Stomach (tissue), 9 donors: ENCODE results near the gene KEL. TPM values are rescaled to one million over a fixed set of nuclear protein-coding genes. Genes with fewer than 3 reads are reported as not detected.
A peak's percentile ranks its signal among the peaks of the same experiment; 100 is the strongest.

Source experiments
- DNase-seq, 2 donors: peaks; one replicate each; pipeline versions ENCODE4 v3.0.0 to v3.0.0-alpha.2; 2013 to 2019
- H3K27ac ChIP-seq, 5 donors: fragments of 200-600 bp in 4 of 5; sonication (generic) in 4 of 5; one replicate each; pipeline ENCODE4 v1.5.1; 2013 to 2019; ENCODE audit warnings: mild to moderate bottlenecking in 1 of 5, moderate library complexity in 1 of 5
- H3K27me3 ChIP-seq, 3 donors: fragments of 200-600 bp; sonication (generic); one replicate each; pipeline ENCODE4 v1.5.1; 2017 to 2019; ENCODE audit warnings: mixed run types in 1 of 3
- H3K36me3 ChIP-seq, 4 donors: fragments of 200-600 bp; sonication (generic); 1 replicate in 3 of 4; 2 replicates in 1 of 4; pipeline ENCODE4 v1.5.1; 2016 to 2019
- H3K4me1 ChIP-seq, 4 donors: fragments of 200-600 bp; sonication (generic); one replicate each; pipeline ENCODE4 v1.5.1; 2016 to 2019
- H3K4me3 ChIP-seq, 4 donors: fragments of 200-600 bp; sonication (generic) in 3 of 4; one replicate each; pipeline ENCODE4 v1.5.1; 2016 to 2019; ENCODE audit warnings: mild to moderate bottlenecking in 1 of 4
- H3K9me3 ChIP-seq, 4 donors: fragments of 200-600 bp; sonication (generic); one replicate each; pipeline ENCODE4 v1.5.1; 2016 to 2019
- CTCF ChIP-seq, 7 experiments: fragments of 450-650 bp in 4 of 7; fragments of 200-600 bp in 3 of 7; sonication (generic) in 3 of 7; IDR thresholded peaks; one replicate each; pipeline ENCODE4 v1.5.1; 2016 to 2019; ENCODE audit warnings: antibody characterized with exemption in 7 of 7, control low read depth in 2 of 7, mild to moderate bottlenecking in 1 of 7
- EP300 ChIP-seq: sonication (generic); formaldehyde crosslinking; IDR thresholded peaks from one replicate; pipeline ENCODE4 v1.6.1; 2017; ENCODE audit warnings: antibody characterized with exemption
- POLR2A ChIP-seq, 4 donors: fragments of 450-650 bp; IDR thresholded peaks; one replicate each; pipeline ENCODE4 v1.6.1; 2016; ENCODE audit warnings: antibody characterized with exemption in 4 of 4, control low read depth in 2 of 4, mild to moderate bottlenecking in 1 of 4, moderate library complexity in 1 of 4
- POLR2AphosphoS5 ChIP-seq, 3 donors: sonication (generic); formaldehyde crosslinking; IDR thresholded peaks; one replicate each; pipeline ENCODE4 v1.6.1; 2016; ENCODE audit warnings: antibody characterized with exemption in 3 of 3
- WGBS, 5 donors: extraction: QIAGEN DNeasy Blood & Tissue Kit in 3 of 5; methylation state at CpG; one replicate each; pipeline versions ENCODE4 v1.1.5 to v1.1.7; 2013 to 2018; 5-methylcytosine and 5-hydroxymethylcytosine counted together
- intact Hi-C: fragments of 100-400 bp; cut with DNase I; formaldehyde crosslinking; loops from one replicate; pipeline ENCODE4 v1.15.1; 2023; ENCODE audit warnings: low total_unique reads
- polyA plus RNA-seq, 3 donors: library from polyadenylated mRNA; stranded (reverse); fragments of 200-250 nt; gene quantifications; one replicate each; pipeline ENCODE4 v1.2.3, GENCODE V29; 2013
- total RNA-seq, 5 donors: library from RNA; depleted of rRNA; stranded (reverse); fragments of >200 nt; gene quantifications; one replicate each; pipeline versions ENCODE4 v1.1.0 to v1.2.3, GENCODE V29; 2014 to 2016
- donor health status: healthy with polysubstance abuse.
- donor health status: Bipolar disorder and iron deficiency.
- donor health status: healthy.

Gene KEL
- total and polyA plus RNA-seq, 8 donors = 0.85 to 1.5 TPM; not detected in 6

DNA sequence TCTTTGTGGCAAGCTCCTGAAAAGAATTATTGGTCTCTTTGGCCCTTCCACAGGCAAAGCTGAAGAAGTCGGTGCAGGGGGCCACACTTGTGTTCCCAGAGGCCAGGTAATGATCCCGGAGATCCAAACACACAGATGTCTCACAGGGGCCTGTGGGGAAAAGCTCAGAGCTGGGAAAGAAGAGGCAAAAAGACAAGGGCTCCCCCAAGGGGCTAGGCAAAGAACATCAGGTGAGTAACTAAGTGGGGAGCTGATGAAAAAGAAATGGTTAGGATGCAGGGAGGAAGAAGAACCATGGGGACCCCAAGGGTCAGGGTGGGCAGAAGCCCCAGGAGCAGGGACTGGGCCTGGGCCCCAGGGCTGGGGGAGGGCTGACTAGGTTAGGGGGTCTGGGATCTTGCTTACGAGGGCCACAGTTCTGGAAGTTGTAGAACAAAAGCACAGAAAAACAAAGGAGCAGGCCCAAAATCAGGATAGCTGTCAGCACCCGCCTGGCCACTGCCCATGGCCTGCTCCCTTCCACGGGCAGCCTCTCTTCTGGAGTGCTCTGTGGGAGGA lies 1.1 kb downstream of the KEL start:
- no peak overlapping the region for H3K27ac ChIP-seq
- no peaks in the 10 kb centered on the region for H3K36me3 ChIP-seq
- DNase-seq = no peak
- H3K4me3 ChIP-seq = no peak overlapping the region
- 80 to 86% (median 85%) methylated on average over 5 of the region's 5 CpGs for WGBS, 5 donors
- peaks cover 0 to under 1% (median 0%) of the 10 kb centered on the region in 4 donors for H3K9me3 ChIP-seq
- peaks cover 0 to 8% (median 3%) of the 10 kb centered on the region in 4 donors for H3K4me1 ChIP-seq
- TF ChIP-seq POLR2A (IDR thresholded peaks at IDR 0.05) = no peak
- peak in 3 of 7 experiments; percentile 10 to 19 (median 14) for TF ChIP-seq CTCF (IDR thresholded peaks at IDR 0.05)
- TF ChIP-seq EP300 = no peak
- TF ChIP-seq POLR2AphosphoS5 (IDR thresholded peaks at IDR 0.05) = no peak
- peaks cover 0 to 5% (median 4%) of the 10 kb centered on the region in 3 donors for H3K27me3 ChIP-seq
- intact Hi-C loops = no loop called here

DNA sequence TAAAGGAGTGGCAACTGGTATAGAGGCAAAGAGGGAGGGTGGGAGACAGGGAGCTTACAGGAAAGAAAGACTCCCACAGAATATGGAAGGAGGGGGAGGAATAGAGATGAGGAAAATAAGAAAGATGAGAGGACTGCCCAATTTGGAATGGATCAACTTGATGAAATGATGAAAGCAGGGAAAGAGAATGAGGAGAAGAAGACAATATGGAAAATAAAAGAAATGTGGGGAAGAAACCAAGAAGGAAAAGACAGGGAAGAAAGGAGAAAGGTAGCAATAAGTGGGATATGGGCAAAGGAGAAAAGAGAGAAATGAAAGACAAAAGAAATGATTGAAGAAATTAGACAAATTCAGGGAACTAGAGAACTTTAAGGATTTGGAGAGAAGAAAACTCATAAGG lies 3.0 kb downstream of the KEL start:
- no peak overlapping the region for H3K27ac ChIP-seq
- peaks cover 0 to 4% (median 4%) of the 10 kb centered on the region in 3 donors for H3K27me3 ChIP-seq
- H3K9me3 ChIP-seq = peaks cover 0 to 15% (median 6%) of the 10 kb centered on the region in 4 donors
- TF ChIP-seq CTCF (IDR thresholded peaks at IDR 0.05) = no peak
- TF ChIP-seq EP300 = no peak
- no peak for TF ChIP-seq POLR2A (IDR thresholded peaks at IDR 0.05)
- TF ChIP-seq POLR2AphosphoS5 (IDR thresholded peaks at IDR 0.05) = no peak
- H3K4me3 ChIP-seq = no peak overlapping the region
- H3K36me3 ChIP-seq = no peaks in the 10 kb centered on the region
- no peak for DNase-seq
- peaks cover 0 to 8% (median 3%) of the 10 kb centered on the region in 4 donors for H3K4me1 ChIP-seq
- intact Hi-C loops = no loop called here

GRCh38 chr7:142957723-142958122 lies 4.4 kb downstream of the KEL start:
- peak overlapping the region in 1 of 5 donors; percentile 40 for H3K27ac ChIP-seq
- DNase-seq = no peak
- H3K4me1 ChIP-seq = peaks cover 0 to 8% (median 3%) of the 10 kb centered on the region in 4 donors
- H3K27me3 ChIP-seq = peaks cover 0 to 4% (median 0%) of the 10 kb centered on the region in 3 donors
- H3K9me3 ChIP-seq = peaks cover 0 to 15% (median 6%) of the 10 kb centered on the region in 4 donors
- TF ChIP-seq POLR2A (IDR thresholded peaks at IDR 0.05) = no peak
- no peak for TF ChIP-seq CTCF (IDR thresholded peaks at IDR 0.05)
- TF ChIP-seq EP300 = no peak
- TF ChIP-seq POLR2AphosphoS5 (IDR thresholded peaks at IDR 0.05) = no peak
- H3K4me3 ChIP-seq = no peak overlapping the region
- H3K36me3 ChIP-seq = no peaks in the 10 kb centered on the region
- 64 to 76% (median 75%) methylated on average over 8 of the region's 8 CpGs for WGBS, 5 donors
- intact Hi-C loops = no loop called here

DNA sequence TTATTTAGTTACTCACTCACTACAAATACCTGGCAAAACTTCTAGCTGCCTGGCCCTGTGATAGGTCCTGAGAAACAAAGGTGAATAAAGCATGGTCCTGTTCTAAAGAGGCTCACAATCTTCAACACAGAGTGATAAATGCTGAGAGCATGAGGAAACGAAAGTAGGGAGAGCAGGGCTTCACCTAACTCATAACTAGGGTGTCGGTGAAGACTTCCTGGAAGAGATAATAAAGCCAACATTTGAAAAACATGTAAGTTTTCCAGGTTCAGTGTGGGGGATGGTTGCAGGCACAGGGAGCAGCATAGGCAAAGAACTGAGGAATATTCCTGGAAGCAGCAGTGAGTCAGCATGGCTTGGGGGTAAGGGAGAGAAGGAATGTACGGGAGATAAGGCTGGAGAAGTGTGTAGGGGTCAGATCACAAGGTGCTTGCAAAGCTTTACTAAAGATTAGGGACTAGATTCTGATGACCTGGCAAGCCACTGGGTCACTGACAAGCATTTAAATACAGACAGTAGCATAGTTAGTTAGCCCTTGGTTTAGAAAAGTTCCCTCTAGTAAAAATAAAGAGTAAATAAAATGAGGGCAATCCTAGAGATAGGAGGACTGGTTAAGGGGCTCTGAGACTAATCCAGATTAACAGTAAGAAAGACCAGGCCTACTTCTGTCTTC lies 5.1 kb downstream of the KEL start:
- DNase-seq = peak in 1 of 2 donors; percentile 55
- 22 to 32% (median 31%) methylated on average over 3 of the region's 3 CpGs for WGBS, 5 donors

More for the DNA sequence above, 5.1 kb downstream of the KEL start:
- intact Hi-C loops = no loop called here
- peak overlapping the region in 2 of 5 donors; percentile 11 to 40 for H3K27ac ChIP-seq
- TF ChIP-seq POLR2A (IDR thresholded peaks at IDR 0.05) (no peak), EP300 (no peak), POLR2AphosphoS5 (IDR thresholded peaks at IDR 0.05) (peak in 2 of 3 donors; percentile 41 to 61), CTCF (IDR thresholded peaks at IDR 0.05) (no peak)
- H3K4me3 ChIP-seq = no peak overlapping the region
- H3K4me1 ChIP-seq = peaks cover 0 to 8% (median 3%) of the 10 kb centered on the region in 4 donors
- peaks cover 0 to 4% (median 0%) of the 10 kb centered on the region in 3 donors for H3K27me3 ChIP-seq
- no peaks in the 10 kb centered on the region for H3K36me3 ChIP-seq
- H3K9me3 ChIP-seq = peaks cover 0 to 15% (median 6%) of the 10 kb centered on the region in 4 donors
